Activated CD8-positive, alpha-beta T cell treated with anti-CD3 and anti-CD28 coated beads for 36 hours (primary cell): ENCODE data around the gene TMEM127. TPM values are rescaled to one million over a fixed set of nuclear protein-coding genes. Genes with fewer than 3 reads are reported as not detected.
A peak's percentile ranks its signal among the peaks of the same experiment; 100 is the strongest.
"Not testable (repeated sequence)": the region's sequence is repeated elsewhere in the genome, so short reads cannot be mapped to it uniquely, and the experiment has no call there.

Experiments
- ATAC-seq: fragments of 200-7000 bp; cut with Tn5 transposase; one replicate; pipeline ENCODE4 v1.10.0; 2021; ENCODE audit warnings: mild to moderate bottlenecking, moderate library complexity
- CTCF ChIA-PET: fragments of 350-600 bp; sonication (Branson Sonifier 250); formaldehyde crosslinking; loops from one replicate; lab custom pipeline; 2021; ENCODE audit warnings: antibody characterized with exemption; lab: Charles Lee
- POLR2A ChIA-PET: fragments of 350-600 bp; sonication (Branson Sonifier 250); formaldehyde crosslinking; loops from one replicate; lab custom pipeline; 2021; ENCODE audit warnings: antibody characterized with exemption; lab: Charles Lee
- DNase-seq: peaks from one replicate; pipeline ENCODE4 v3.0.0-alpha.2; 2020
- H3K27ac Mint-ChIP-seq: one replicate; pipeline ENCODE4 v1.8.0; 2021; ENCODE audit warnings: mild to moderate bottlenecking, mixed read lengths
- H3K27me3 Mint-ChIP-seq: one replicate; pipeline ENCODE4 v1.8.0; 2021; ENCODE audit warnings: mixed read lengths
- H3K36me3 Mint-ChIP-seq: one replicate; pipeline ENCODE4 v1.8.0; 2021; ENCODE audit warnings: low read depth, mixed read lengths
- H3K4me1 Mint-ChIP-seq: one replicate; pipeline ENCODE4 v1.8.0; 2021; ENCODE audit warnings: low read depth, mixed read lengths
- H3K4me3 Mint-ChIP-seq: one replicate; pipeline ENCODE4 v1.8.0; 2021; ENCODE audit warnings: mild to moderate bottlenecking, moderate library complexity, mixed read lengths
- H3K9me3 Mint-ChIP-seq: one replicate; pipeline ENCODE4 v1.8.0; 2021; ENCODE audit warnings: mixed read lengths
- CTCF ChIP-seq: fragments of 200-600 bp; IDR thresholded peaks from one replicate; pipeline ENCODE4 v1.8.0; 2022; ENCODE audit warnings: antibody characterized with exemption, mild to moderate bottlenecking
- intact Hi-C: fragments of 100-400 bp; cut with micrococcal nuclease; formaldehyde crosslinking; loops from one replicate; pipeline ENCODE4 v1.10.0; 2022
- total RNA-seq, 2 experiments: library from RNA; stranded (reverse); gene quantifications; one replicate each; pipeline ENCODE4 v1.2.3, GENCODE V29; 2021

TMEM127 gene
- total RNA-seq, 2 experiments from 2014 or later = 13.1 to 15.0 TPM

GRCh38 chr2:96261328-96262003 is 4.3 kb downstream of the TMEM127 start:
- TF ChIP-seq CTCF = no peak
- ChIA-PET CTCF (interaction anchor here (0.8 to 3.0 kb wide), 8 partner anchors 19 to 269 kb away, joined by 3 to 15 read pairs (median 4); partner anchors contain the start of gene ADRA2B), POLR2A (interaction anchor here (0.8 to 1.5 kb wide), 5 partner anchors 9 to 118 kb away, joined by 3 to 6 read pairs (median 4); partner anchors contain the start of genes SNRNP200 and STARD7)
- Mint-ChIP-seq H3K27ac (no peak overlapping the region), H3K4me3 (no peak overlapping the region), H3K36me3 (peaks cover 22% of the 10 kb centered on the region), H3K4me1 (peaks cover 69% of the 10 kb centered on the region), H3K9me3 (no peaks in the 10 kb centered on the region), H3K27me3 (no peaks in the 10 kb centered on the region)
- DNase-seq (no peak), ATAC-seq (no peak)
- intact Hi-C loops = loop anchor here (2.0 to 5.0 kb wide), 2 partner anchors 57 to 124 kb away; partner anchors contain the start of gene ASTL

- Mint-ChIP-seq H3K9me3 (no peaks in the 10 kb centered on the region), H3K36me3 (peaks cover 23% of the 10 kb centered on the region), H3K27me3 (no peaks in the 10 kb centered on the region), H3K27ac (peak overlapping the region; percentile 81), H3K4me3 (no peak overlapping the region), H3K4me1 (peaks cover 69% of the 10 kb centered on the region)
- intact Hi-C loops = loop anchor here (5.0 kb wide), 1 partner anchor 123 kb away; the partner anchor contains the start of gene ASTL
- ChIA-PET CTCF (interaction anchor here (0.6 to 3.0 kb wide), 10 partner anchors 9 to 268 kb away, joined by 3 to 15 read pairs (median 4); partner anchors contain the start of gene ADRA2B), POLR2A (interaction anchor here (0.8 to 1.5 kb wide), 6 partner anchors 8 to 117 kb away, joined by 3 to 6 read pairs (median 4); partner anchors contain the start of genes SNRNP200 and STARD7)
- peak; percentile 61 for DNase-seq
- peak; percentile 66 for ATAC-seq
- TF ChIP-seq CTCF = no peak
Measured at GRCh38 chr2:96260387-96261260, 5.2 kb downstream of the TMEM127 start.

GRCh38 chr2:96259497-96259921 is 6.3 kb downstream of the TMEM127 start:
- POLR2A ChIA-PET = interaction anchor here (0.7 to 1.8 kb wide), 6 partner anchors 8 to 279 kb away, joined by 3 to 8 read pairs (median 4); partner anchors contain the start of gene STARD7
- ATAC-seq = no peak
- Mint-ChIP-seq H3K27ac (peak overlapping the region; percentile 54), H3K4me3 (no peak overlapping the region), H3K36me3 (peaks cover 26% of the 10 kb centered on the region), H3K27me3 (no peaks in the 10 kb centered on the region), H3K9me3 (no peaks in the 10 kb centered on the region), H3K4me1 (peaks cover 74% of the 10 kb centered on the region)
- no peak for DNase-seq
- TF ChIP-seq CTCF = no peak
- CTCF ChIA-PET = interaction anchor here (1.4 to 3.0 kb wide), 6 partner anchors 17 to 267 kb away, joined by 3 to 15 read pairs (median 9); partner anchors contain the start of gene ADRA2B
- intact Hi-C loops = no loop called here

GRCh38 chr2:96258166-96259022 is 7.4 kb downstream of the TMEM127 start:
- Mint-ChIP-seq H3K4me1 (peaks cover 65% of the 10 kb centered on the region), H3K27ac (peak overlapping the region; percentile 50), H3K36me3 (peaks cover 24% of the 10 kb centered on the region), H3K9me3 (no peaks in the 10 kb centered on the region), H3K4me3 (no peak overlapping the region), H3K27me3 (no peaks in the 10 kb centered on the region)
- DNase-seq (no peak), ATAC-seq (no peak)
- no peak for TF ChIP-seq CTCF
- intact Hi-C loops = no loop called here
- CTCF ChIA-PET = interaction anchor here (1.4 to 3.0 kb wide), 5 partner anchors 84 to 266 kb away, joined by 3 to 12 read pairs (median 8); partner anchors contain the start of genes ADRA2B and ASTL
- POLR2A ChIA-PET = interaction anchor here (0.6 to 1.8 kb wide), 4 partner anchors 9 to 50 kb away, joined by 3 to 8 read pairs (median 4); partner anchors contain the start of gene STARD7

- DNase-seq, intact Hi-C loops, H3K27me3 Mint-ChIP-seq, H3K9me3 Mint-ChIP-seq, H3K4me3 Mint-ChIP-seq, ATAC-seq: not testable (repeated sequence)
- CTCF ChIA-PET = interaction anchor here (1.8 to 2.6 kb wide), 2 partner anchors 83 to 119 kb away, joined by 4 to 10 read pairs; partner anchors contain the start of gene ASTL
- POLR2A ChIA-PET = interaction anchor here (0.6 kb wide), 1 partner anchor 14 kb away, joined by 4 read pairs; no protein-coding TSS in a partner anchor
- Mint-ChIP-seq H3K36me3 (peaks cover 24% of the 10 kb centered on the region), H3K4me1 (peaks cover 62% of the 10 kb centered on the region), H3K27ac (peak overlapping the region; percentile 50)
Measured at GRCh38 chr2:96257744-96258143, 8.1 kb downstream of the TMEM127 start.
